HG02943 (cell line): ENCODE data around the gene MAP2K6.

Source experiments
- ATAC-seq: cut with Tn5 transposase; IDR thresholded peaks from one replicate; pipeline ENCODE4 v1.9.1; 2021; ENCODE audit warnings: mild to moderate bottlenecking, low read depth, moderate library complexity; ENCODE audit not compliant: unreplicated experiment

The MAP2K6 gene

DNA sequence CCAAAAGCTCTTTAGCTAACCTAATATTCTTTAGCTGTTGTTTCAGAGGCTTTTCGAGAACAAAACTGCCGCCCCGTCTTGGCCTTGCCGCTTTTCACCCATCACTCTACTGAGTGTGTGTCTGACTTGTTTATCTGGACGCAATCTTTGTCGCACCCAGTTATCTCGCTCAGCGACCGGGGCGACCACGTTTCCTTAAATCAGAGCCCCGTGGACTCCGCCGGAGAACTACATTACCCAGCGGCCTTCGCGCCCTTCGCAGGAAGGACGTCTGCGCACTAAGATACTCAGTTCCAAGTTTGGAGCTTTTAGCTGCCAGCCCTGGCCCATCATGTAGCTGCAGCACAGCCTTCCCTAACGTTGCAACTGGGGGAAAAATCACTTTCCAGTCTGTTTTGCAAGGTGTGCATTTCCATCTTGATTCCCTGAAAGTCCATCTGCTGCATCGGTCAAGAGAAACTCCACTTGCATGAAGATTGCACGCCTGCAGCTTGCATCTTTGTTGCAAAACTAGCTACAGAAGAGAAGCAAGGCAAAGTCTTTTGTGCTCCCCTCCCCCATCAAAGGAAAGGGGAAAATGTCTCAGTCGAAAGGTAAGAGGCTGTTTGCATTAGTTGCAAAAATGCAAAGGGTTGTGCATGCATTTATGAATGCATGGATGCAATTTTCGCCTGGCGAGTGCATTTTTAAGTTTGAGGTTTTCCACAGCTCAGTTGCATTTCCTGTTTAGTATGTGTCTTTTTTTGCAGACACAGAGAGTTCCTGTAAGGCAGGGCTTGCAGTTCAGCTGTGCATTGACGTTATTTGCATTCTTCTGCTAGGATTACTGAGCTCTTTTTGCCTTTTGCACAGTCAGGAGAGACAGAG is at the start of gene MAP2K6:
Gene MAP2K6, plus strand, starts transcription at position 290 of the 867 bp plus-strand sequence. Its CDS starts 288 bp downstream, at position 578.
- ATAC-seq: peak; percentile 98

DNA sequence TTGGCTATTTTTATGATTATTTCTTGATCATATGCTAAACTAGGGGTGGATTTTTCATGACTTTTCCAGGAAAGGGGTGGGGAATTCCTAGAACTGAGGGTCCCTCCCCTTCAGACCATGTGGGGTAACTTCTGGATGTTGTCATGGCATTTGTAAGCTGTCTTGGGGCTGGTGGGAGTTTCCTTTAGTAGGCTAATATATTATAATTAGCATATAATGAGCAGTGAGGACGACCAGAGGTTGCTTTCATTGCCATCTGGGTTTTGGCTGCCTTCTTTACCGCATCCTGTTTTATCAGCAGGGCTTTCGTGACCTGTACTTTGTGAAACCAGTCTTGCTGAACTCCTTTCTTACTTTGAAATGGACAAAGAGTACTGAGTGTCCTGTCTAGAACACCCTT is 47.2 kb upstream of the MAP2K6 start:
- no peak for ATAC-seq

DNA sequence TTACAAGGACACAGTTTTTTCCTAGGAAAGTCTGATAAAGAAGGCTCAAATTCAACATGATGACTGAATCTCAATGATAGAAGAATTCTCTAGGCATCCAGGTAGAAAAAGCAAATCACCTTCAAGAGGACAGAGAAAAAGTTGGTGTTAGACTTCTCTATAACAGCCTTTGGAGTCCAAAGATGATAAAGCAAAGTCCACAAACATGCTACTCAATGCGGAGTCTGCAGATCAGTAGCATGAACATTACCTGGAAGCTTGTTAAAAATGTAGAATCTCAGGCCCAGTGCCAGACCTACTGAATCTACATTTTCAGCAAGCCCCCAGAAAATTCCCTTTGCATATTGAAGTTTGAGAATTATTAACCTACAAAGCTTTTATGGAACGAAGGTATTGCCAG is 41.4 kb upstream of the MAP2K6 start:
- no peak for ATAC-seq

DNA sequence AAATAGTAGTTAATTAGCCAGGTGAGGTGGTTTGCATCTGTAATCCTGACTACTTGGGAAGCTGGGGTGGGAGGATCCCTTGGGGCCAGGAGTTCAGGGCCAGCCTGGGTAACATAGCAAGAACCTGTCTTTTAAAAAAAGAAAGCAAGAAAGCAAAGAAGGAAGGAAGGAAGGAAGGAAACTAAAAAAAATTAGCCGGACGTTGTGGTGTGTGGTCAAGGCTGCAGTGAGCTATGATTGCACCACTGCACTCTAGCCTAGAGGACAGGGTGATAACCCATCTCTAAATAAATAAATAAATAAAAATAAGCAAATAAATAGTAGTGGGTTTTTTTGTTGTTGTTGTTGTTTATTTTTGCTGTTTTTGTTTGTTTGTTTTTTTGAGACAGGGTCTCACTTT is 39.3 kb upstream of the MAP2K6 start:
- no peak for ATAC-seq

DNA sequence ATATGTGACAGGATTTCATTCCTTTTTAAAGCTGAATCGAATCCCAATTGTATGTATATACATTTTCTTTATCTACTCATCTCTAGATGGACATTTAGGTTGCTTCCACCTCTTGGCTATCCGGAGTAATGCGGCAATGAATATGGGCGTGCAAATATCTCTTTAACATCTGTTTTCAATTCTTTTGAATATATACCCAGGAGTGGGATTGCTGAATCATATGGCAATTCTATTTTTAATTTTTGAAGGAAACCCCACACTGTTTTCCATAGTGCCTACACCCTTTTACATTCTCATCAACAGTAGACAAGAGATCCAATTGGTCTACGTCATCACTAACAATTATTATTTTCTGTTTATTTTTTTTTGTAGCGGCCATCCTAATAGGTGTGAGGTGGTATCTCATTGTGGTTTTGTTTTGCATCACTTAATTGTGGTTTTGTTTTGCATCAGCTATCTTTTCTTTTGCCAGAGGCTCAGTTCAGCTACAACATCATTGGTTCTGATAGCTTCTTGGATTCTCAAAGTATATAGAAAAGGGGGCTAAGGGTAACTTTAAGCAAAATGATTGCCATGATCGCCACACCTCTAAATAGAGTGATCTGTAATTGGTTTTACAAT is 25.6 kb upstream of the MAP2K6 start:
- no peak for ATAC-seq

DNA sequence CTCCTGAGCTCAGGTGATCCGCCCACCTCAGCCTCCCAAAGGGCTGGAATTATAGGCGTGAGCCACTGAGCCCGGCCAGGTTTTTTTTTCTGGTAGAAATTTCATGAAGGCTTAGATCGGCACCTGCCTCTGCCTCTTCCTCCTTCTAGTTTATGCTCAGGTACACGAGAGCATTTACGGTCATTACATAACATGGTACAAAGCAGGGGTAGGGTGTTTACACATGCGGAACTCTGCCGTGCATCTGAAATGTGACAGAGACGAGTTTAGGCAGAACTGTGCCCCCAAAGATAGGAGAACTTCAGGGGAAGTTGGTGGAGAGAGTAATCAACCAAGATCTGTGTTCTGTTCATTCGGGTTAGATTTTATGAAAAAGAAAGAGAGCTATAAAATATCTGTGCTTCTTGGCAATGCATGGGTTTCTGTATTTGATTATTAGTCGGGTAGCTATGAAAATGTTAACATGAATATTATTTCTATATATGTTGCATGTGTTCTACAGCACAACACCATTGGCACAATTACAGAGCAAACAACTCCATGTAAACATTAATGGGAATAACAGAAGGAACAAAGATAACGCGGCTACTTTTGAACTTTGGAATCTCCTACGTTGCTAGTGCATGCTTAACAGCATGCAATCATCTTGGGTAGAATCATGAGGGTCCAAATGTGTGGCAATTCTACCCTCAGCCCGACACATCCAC is 23.5 kb upstream of the MAP2K6 start:
- no peak for ATAC-seq

DNA sequence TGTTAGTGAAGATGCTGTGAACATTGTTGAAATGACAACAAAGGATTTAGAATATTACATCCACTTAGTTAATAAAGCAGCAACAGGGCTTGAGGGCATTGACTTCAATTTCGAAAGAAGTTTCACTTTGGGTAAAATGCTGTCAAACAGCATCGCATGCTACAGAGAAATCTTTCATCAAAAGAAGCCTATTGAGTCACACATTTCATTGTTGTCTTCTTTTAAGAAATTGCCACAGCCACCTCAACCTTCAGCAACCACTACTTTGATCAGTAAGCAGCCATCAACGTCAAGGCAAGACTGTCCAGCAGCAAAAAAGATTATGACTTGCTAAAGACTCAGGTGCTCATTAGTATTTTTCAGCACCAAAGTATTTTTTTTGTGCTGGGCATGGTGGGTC is 13.2 kb upstream of the MAP2K6 start:
- no peak for ATAC-seq

DNA sequence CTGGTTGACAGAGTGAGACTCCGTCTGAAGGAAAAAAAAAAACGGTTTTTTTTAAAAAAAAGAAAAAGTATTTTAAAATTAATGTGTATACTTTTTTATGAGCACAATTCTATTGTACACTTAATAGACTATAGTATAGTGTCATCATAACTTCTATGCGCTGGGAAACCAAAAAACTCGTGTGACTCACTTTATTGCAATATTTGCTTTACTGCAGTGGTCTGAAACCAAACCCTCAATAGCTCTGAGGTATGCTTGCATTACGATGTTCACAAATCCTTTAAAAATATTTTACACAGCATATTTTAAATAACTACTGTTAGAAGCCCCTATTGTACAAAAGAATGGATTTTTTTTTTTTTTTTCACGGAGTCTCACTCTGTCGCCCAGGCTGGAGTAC is 12.4 kb upstream of the MAP2K6 start:
- no peak for ATAC-seq

DNA sequence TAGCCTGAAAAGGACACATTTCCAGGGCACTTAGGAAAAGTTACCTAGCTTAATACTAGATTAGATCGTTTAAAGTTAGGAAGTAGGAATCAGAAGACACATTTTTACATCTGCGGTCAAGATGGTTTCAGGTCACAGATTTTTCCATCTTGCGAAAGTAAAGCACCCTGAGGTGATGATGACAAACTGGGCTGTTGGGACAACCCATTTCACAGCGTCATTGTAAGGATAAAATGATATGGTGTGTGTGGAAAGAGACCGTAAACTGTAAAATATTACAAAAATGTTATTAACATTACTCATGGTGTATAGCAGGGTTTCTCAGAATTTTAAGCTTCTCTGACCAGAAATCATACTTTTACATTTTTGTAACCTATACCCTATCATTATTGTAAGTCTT is 10.1 kb upstream of the MAP2K6 start:
- ATAC-seq: no peak

DNA sequence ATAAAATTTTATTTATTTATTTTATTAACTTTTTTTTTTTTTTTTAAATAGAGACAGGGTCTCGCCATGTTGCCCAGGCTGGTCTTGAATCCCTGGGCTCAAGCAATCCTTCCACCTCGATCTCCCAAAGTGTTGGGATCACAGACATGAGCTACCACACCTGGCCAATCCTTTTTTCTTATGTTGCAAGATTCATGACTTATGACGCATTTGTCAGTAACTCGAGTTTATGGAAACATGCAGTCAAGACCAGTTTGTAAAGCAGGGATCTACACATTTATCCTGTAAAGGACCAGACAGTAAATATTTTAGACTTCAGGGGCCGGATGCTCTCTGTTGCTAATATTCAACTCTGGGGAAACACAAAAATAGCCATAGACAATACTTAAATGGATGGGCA is 9.4 kb upstream of the MAP2K6 start:
- ATAC-seq: no peak

DNA sequence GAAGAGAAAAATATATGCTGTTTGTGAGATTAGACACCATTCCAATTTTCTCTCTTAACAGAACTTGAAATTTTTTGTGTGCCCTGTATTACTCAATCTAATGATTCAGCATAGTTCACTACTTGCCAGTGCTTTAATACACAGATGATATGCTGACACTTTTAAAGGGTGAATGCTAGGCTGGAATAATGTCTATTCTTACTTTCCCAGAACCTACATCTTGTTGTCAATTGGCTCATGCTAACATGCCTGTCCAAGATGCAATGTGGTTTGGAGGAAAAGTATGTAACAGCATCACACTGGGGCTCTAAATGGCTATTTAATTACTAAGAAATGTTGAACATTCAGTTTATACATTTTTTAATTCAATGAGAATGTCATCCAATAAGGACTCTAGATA is 7.6 kb upstream of the MAP2K6 start:
- no peak for ATAC-seq

DNA sequence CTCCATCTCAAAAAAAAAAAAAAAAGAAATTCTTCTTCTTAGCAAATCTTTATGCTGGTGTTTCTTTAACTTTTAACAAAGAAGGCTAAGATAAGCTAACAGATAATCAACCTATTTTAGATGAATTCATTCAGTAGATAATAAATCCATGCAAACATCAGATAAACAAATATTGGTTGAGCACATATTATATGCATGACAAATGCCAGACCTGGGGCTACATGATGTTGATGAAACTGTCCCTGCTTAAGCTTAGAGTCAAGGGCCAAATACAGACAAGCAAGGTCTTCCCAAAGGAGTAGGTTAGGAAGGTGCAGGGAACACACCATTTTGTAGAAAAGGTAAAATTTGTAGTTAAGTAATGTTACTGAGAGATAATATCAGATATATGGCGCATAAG is 6.7 kb upstream of the MAP2K6 start:
- ATAC-seq: no peak

DNA sequence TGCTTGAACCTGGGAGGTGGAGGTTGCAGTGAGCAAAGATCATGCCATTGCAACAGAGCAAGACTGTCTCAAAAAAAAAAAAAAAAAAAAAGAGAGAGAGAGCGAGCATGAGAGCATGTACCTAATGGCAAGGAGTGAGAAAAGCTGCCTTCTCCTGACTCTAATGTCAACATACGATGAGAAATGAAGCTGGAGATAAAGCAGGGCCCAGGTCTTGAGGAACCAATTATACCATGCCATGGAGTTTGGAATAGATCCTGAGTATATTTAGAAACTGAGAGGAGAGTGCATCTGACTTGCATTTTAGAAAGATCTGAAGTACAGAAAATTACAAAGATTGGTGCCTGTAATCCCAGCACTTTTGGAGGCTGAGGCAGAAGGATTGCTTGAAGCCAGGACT is 3.8 kb upstream of the MAP2K6 start:
- no peak for ATAC-seq

DNA sequence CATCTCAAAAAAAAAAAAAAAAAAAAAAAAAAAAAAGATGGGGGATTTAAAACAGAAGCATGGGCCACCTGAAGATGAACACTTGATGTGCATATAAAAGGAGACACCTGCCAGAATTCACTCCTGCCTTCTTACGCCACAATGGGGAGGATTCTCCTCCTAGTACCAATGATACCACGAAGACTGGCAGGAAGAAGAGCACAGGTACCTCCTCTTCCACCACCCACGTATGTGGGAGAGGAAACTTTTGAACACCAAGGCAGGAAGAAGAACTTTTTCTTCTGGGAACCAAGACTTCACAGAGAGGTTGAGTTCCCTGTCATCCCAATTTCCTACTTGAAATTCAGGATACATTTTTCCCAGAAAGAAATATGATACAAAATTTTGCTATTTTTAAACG is 2.7 kb upstream of the MAP2K6 start:
- ATAC-seq: no peak

DNA sequence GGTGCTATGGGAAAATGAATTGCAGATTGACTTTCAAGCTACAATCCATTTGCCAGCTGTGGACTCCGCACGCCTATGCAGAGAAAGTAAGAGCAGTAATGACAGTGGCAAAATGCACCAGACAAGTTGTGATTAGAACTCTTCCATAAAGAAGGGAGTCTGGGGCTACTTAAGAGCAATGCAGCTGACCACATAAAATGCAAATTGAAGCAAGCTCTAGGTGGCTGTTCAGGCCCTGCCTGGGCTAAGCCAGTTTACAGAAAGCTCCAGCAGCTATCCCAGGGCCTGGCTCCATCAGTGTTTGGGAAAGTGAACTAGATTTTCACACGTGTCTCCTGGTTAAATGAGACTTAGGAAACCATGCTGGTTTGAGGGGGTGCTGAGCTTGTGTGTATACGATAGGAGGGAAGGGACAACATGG is 2.2 kb upstream of the MAP2K6 start:
- no peak for ATAC-seq

DNA sequence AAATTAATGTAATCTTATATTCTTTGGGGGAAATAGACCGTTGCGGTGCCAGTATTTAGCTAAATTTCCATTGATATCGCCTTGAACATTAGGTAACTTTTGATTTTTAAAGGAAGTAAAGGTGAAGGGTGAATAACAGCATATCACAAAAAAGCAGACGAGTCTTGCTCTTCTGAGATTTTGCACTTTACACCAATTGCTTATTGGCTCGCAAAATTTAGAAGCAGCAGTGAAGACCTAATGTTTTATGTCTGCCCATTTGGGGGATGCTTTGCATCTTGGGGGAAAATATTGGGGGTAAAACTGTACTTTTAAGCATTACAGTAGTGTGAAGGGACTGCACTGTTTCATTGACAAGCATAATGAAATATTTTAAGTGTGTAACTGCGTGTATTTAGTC is 934 bp downstream of the MAP2K6 start:
- no peak for ATAC-seq

DNA sequence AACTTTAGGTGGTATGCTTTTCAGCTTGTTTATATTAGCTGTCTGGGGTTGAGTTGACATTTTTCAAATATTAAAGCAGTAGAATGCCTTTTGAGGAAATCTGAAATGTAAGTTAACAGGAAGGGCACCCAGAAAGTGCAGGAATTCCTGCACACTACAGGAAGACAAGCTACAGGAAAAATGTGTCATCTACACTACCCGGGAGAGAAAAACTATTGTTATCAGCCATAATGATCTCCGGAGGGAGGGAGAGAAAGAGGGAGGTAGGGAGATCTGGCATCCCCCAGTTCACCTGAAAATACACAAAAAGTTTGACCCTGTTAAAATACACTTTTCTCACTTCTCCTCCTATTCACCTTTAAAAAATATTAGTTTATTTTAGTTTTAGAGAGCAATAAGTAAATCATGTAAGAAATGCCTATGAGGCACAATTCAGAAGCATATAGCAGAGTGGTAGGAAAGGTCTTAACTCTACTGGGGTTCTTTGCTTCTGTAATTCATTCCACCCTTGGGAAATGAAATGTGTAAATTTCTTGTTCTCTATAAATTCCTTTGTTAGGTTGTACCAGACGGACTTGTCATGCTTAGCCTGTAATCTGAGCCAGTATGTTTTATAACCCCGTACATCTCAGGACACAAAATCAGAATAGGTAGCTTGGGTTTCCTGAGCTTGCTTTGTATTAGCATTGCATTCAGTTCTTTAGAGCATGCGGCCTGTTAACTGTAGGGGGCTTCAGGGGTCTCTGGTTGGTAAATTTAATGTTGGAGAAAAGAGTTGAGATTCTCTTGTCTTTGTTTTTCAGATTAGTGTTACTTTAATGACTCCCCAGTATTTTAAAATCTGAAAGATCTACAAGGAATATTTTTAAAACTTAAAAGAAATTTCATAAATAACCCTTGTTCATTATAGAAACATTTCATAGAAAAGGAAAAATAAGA is 3.3 kb downstream of the MAP2K6 start:
- no peak for ATAC-seq

DNA sequence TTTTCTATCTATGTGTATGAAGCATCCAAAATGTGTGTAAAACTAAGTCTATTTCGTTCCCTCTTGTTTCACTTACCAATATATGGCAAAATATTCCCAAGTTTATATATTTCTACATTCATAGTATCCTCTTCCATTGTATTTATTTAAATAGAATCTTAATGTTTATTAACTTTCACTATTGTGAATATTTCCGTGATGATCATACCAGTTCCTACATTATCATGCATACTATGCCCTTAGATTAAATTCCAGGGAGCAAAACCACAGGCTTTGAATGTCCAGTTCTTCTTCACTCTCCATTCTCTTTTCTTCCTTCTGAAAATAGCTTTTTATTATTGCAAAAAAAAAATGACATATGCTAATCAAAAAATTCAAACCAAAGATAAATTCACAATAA is 4.0 kb downstream of the MAP2K6 start:
- no peak for ATAC-seq

DNA sequence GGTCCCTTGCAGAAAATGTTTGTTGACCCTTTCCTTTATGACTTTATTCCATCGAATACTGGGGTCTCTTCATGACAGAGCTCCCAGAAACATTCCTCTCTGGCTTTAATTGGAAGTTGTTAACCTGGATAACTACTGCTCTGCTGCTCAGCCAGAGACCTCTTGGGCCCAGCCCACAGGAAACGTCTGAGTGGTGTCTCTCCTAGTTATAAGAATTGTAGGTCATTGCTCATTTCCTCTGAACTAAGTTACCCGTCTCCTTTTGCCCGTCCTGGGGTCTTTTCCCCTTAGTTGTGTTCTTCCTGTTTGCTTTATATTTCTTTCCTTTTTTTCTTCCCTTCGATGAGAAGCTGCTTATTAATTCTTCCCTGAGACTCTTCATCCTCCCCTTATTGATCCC is 9.0 kb downstream of the MAP2K6 start:
- ATAC-seq: no peak

DNA sequence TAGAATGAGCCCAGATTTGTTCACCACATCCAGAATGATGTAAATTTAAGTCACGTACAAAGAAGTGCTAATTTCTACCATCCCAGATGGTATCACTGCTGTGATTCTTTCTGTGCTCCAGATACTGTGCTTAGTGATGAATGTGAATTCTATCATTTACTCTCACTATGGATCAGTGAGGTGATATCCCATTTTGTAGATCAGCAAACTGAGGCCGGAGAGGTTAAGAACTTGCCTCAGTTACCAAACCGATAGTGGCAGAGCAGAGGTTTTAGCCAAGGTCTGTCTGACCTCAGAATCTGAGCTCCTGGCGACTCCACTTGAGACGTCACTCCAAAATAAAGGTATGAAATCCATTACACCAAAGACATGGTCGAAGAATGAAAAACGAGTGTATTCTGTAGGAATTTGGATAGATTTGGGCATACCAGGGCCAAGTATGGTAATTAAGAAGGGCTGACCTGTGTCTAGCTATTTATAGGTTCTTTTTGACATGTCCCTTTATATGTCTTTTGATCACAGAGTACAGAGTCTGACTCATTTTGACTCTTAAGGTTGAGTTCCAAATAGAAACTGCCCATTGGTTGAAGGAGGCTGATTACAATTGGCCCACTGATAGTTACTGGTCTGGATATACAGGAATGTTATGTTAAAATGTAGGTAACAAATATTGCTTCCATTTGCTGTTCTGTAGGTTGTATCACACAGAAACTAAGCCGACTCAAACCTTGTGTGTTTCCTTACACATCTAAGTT is 10.0 kb downstream of the MAP2K6 start:
- no peak for ATAC-seq
